AG10803 (cell line): ENCODE results near the gene ITGA5.

Experiments
- DNase-seq: peaks from one replicate; pipeline ENCODE4 v3.0.0; 2010; ENCODE audit warnings: low read depth
- H3K4me3 ChIP-seq: 2 replicates; pipeline ENCODE4 v1.5.1; 2011; ENCODE audit warnings: mild to moderate bottlenecking, low read length, control low read depth
- TF ChIP-seq, protein P1 (sequence below): conservative IDR thresholded peaks from 2 replicates; pipeline ENCODE4 v1.5.1; 2011; ENCODE audit warnings: mild to moderate bottlenecking, low read length, control low read depth, inconsistent platforms

ITGA5 gene

DNA sequence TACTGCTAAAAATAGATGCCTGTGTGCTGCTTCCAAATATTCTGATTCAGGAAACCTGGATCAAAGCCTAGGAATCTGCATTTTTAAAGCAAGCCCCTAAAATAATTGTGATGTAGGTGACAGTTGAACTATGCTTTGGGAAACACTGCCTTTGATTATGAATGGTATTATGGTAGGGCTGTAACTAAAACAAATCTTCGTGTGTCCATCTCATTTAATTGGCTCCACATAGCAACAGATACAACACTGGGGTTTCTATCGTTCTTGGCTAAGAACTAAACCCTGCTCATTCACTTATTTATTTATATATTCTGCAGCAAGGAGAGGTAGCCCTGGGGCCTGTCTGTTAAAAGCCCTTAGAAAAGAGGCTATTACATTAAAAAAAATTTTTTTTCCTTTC lies 23.0 kb upstream of the ITGA5 start:
- no peak overlapping the region for H3K4me3 ChIP-seq
- TF ChIP-seq, protein P1, sequence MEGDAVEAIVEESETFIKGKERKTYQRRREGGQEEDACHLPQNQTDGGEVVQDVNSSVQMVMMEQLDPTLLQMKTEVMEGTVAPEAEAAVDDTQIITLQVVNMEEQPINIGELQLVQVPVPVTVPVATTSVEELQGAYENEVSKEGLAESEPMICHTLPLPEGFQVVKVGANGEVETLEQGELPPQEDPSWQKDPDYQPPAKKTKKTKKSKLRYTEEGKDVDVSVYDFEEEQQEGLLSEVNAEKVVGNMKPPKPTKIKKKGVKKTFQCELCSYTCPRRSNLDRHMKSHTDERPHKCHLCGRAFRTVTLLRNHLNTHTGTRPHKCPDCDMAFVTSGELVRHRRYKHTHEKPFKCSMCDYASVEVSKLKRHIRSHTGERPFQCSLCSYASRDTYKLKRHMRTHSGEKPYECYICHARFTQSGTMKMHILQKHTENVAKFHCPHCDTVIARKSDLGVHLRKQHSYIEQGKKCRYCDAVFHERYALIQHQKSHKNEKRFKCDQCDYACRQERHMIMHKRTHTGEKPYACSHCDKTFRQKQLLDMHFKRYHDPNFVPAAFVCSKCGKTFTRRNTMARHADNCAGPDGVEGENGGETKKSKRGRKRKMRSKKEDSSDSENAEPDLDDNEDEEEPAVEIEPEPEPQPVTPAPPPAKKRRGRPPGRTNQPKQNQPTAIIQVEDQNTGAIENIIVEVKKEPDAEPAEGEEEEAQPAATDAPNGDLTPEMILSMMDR, result no peak
- peak; percentile 30 for DNase-seq

DNA sequence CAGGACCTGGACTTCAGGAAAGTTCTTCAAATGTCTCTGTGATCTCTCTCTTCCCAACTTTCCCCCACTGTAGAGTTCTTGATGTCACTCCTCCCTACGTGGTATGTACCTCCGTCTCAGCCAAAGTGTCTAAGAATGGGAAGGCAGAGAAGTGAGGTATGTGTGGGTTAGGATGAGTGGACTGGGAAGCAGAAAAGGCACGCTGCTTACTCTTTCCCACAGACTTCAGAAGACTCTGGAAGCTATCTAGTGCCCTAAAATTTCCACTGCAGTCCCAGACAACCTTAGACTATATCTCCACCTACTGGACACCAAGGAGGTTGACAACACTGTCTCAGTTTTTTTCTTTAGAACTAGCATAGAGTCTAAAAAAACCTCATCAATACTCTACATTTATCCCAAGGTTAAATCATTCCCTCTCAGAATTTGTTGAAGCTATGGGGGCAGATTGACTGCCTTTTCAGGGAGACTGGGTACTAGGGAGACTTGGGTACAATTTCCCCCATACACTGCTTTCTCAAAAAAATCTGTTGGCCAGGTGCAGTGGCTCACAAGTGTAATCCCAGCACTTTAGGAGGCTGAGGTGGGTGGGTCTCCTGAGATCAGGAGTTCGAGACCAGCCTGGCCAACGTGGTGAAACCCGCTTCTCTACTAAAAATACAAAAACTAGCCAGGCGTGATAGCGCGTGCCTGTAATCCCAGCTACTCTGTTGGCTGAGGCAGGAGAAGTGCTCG lies 20.6 kb upstream of the ITGA5 start:
- TF ChIP-seq, protein P1, result peak; percentile 96
- DNase-seq, result peak; percentile 90
- H3K4me3 ChIP-seq, result no peak overlapping the region

DNA sequence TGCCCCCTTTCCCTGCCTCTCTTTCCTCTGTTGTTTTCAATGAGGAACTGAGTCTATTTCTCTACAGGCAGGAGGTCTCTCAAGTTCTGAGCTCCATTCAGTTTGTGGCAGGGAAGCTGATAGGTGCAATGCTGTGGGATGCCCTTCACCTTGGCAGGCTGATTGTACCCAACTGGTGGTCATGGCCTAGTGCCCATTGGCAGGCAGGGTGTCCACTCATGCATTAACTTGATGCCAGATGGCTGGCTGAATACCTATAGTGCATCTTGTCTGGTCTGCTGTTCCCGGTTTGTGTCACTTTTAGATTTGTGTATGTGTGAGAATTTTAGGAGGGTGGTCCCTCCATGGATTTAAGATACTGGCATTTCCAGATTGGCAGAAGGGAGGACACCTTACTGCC lies 20.0 kb upstream of the ITGA5 start:
- DNase-seq, result no peak

DNA sequence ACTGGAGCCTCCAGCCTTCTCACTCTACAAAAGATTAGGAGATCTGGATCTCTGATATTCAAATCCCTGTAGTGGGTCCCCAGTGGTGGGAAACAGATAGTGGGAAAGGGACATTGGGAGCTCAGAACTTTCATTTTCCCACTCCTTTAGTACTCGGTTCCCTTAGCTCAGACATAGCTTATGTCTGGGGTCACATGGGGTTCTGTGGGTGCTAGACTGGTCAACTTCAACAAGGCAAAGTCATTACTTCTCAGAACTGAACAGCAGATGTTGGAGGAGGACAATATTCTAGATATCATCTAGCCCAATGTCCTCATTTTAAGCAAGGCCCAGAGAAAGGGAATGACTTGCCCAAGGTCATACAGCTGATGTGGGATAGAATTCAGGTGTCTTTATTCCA lies 19.5 kb upstream of the ITGA5 start:
- TF ChIP-seq, protein P1, result no peak

More for the DNA sequence above, 20.0 kb upstream of the ITGA5 start:
- TF ChIP-seq, protein P1, result no peak
- no peak overlapping the region for H3K4me3 ChIP-seq

DNA sequence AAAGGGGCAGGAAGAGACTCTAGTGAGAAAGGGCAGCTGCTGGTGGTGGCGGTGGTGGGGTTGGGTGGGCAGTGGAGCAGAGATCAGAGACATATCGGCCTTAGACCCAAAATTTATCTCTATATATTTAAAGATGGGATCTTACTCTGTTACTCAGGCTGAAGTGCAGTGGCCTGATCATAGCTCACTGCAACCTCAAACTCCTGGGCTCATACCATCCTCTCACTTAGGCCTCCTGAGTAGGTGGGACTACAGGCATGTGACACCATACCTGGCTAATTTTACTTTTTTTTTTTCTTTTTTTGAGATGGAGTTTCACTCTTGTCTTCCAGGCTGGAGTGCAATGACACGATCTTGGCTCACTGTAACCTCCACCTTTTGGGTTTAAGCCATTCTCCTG lies 18.6 kb upstream of the ITGA5 start:
- DNase-seq, result no peak
- H3K4me3 ChIP-seq, result no peak overlapping the region
- TF ChIP-seq, protein P1, result no peak

More for the DNA sequence above, 19.5 kb upstream of the ITGA5 start:
- no peak for DNase-seq
- no peak overlapping the region for H3K4me3 ChIP-seq

DNA sequence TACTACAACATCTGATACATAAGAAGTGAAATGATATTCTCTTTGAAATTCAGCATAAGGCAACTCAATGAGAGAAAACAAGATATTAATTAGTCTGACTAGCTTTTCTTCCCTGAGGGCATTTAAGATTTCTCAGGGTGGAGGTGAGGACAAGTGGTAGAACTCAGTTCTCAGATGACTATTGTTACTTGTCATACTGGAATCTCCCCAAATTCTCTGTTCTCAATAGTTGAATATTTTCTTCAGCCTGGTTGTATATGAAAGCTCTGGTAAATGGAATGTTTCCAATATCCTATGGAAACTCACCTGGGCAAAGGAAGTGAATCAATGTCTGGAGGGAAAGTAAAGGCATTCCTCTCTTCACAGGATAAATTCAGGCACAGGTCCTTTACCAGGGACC lies 18.2 kb upstream of the ITGA5 start:
- no peak overlapping the region for H3K4me3 ChIP-seq
- TF ChIP-seq, protein P1, result no peak
- no peak for DNase-seq

DNA sequence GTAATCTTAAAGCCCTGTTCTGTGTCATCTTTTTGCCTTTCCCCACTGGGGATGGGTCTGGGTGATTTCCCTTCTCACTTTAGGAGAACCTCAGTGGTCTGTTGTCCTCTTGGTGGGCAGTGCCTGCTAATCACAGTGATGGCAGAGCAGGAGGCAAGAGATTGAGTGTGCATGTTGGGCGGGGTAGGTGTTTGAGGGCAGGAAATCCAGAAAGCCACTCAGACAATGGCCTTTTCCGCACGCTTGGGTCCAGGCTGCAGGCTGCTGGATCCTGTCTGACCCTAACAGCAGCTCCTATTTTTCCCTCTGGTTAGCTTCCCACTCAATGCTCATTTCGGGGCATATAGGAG lies 13.7 kb upstream of the ITGA5 start:
- DNase-seq, result no peak
- H3K4me3 ChIP-seq, result no peak overlapping the region
- TF ChIP-seq, protein P1, result no peak
